RWPE2 (cell line): ENCODE data around the gene ATP6V0D1.
A peak's percentile ranks its signal among the peaks of the same experiment; 100 is the strongest.

Experiments used
- ATAC-seq: fragments of 200-7000 bp; cut with Tn5 transposase; 3 replicates; pipeline ENCODE4 v1.9.1; 2021; ENCODE audit warnings: low read depth
- DNase-seq: peaks from one replicate; pipeline ENCODE4 v3.0.0-alpha.2; 2020; ENCODE audit warnings: low spot score
- H3K27ac ChIP-seq: fragments of 450-650 bp; 2 replicates; pipeline ENCODE4 v1.5.1; 2017; ENCODE audit warnings: mild to moderate bottlenecking; ENCODE audit not compliant: poor library complexity, severe bottlenecking
- H3K27me3 ChIP-seq: fragments of 250-450 bp; sonication (Bioruptor Pico); 2 replicates; pipeline ENCODE4 v1.5.1; 2021; ENCODE audit warnings: mild to moderate bottlenecking, moderate library complexity; ENCODE audit not compliant: insufficient read depth, poor library complexity, severe bottlenecking
- H3K36me3 ChIP-seq: fragments of 250-450 bp; sonication (Bioruptor Pico); 2 replicates; pipeline ENCODE4 v1.5.1; 2020; ENCODE audit warnings: low read depth, mild to moderate bottlenecking, moderate library complexity
- H3K4me1 ChIP-seq: fragments of 250-450 bp; sonication (Bioruptor Pico); 2 replicates; pipeline ENCODE4 v1.5.1; 2021; ENCODE audit warnings: mild to moderate bottlenecking, moderate library complexity; ENCODE audit not compliant: insufficient read depth, poor library complexity, severe bottlenecking
- H3K4me3 ChIP-seq: fragments of 250-450 bp; sonication (Bioruptor Pico); 2 replicates; pipeline ENCODE4 v1.5.1; 2021; ENCODE audit warnings: mild to moderate bottlenecking, moderate library complexity; ENCODE audit not compliant: severe bottlenecking
- H3K9me3 ChIP-seq: fragments of 250-450 bp; sonication (Bioruptor Pico); 2 replicates; pipeline ENCODE4 v1.5.1; 2021; ENCODE audit warnings: mild to moderate bottlenecking, moderate library complexity; ENCODE audit not compliant: severe bottlenecking
- CTCF ChIP-seq: fragments of 450-650 bp; IDR thresholded peaks from one replicate; pipeline ENCODE4 v1.5.1; 2017; ENCODE audit warnings: mild to moderate bottlenecking, moderate library complexity; ENCODE audit not compliant: poor library complexity, severe bottlenecking

Gene ATP6V0D1

GRCh38 chr16:67407788-67408452 lies 73.0 kb downstream of the ATP6V0D1 start:
- H3K4me1 ChIP-seq: peaks cover 35% of the 10 kb centered on the region
- H3K27me3 ChIP-seq: no peaks in the 10 kb centered on the region
- no peak for ATAC-seq
- no peak for DNase-seq
- H3K4me3 ChIP-seq: no peak overlapping the region
- H3K9me3 ChIP-seq: no peaks in the 10 kb centered on the region
- H3K36me3 ChIP-seq: no peaks in the 10 kb centered on the region
- no peak overlapping the region for H3K27ac ChIP-seq
- TF ChIP-seq CTCF: no peak

- ATAC-seq: no peak
- H3K27ac ChIP-seq: peak overlapping the region; percentile 86
- no peak for TF ChIP-seq CTCF
- H3K27me3 ChIP-seq: no peaks in the 10 kb centered on the region
- no peak overlapping the region for H3K4me3 ChIP-seq
- no peaks in the 10 kb centered on the region for H3K36me3 ChIP-seq
- H3K4me1 ChIP-seq: peaks cover 35% of the 10 kb centered on the region
- DNase-seq: no peak
- H3K9me3 ChIP-seq: no peaks in the 10 kb centered on the region
Observed at GRCh38 chr16:67407176-67407787, 73.7 kb downstream of the ATP6V0D1 start.

GRCh38 chr16:67406111-67406971 lies 74.6 kb downstream of the ATP6V0D1 start:
- no peak overlapping the region for H3K4me3 ChIP-seq
- peak overlapping the region; percentile 86 for H3K27ac ChIP-seq
- ATAC-seq: peak; percentile 50

GRCh38 chr16:67405336-67405735 lies 75.6 kb downstream of the ATP6V0D1 start:
- Histone ChIP-seq H3K9me3 (no peaks in the 10 kb centered on the region), H3K36me3 (no peaks in the 10 kb centered on the region), H3K27me3 (no peaks in the 10 kb centered on the region), H3K4me1 (peaks cover 35% of the 10 kb centered on the region), H3K27ac (peak overlapping the region; percentile 86), H3K4me3 (no peak overlapping the region)
- no peak for TF ChIP-seq CTCF
- DNase-seq (no peak), ATAC-seq (no peak)

More at GRCh38 chr16:67406111-67406971, 74.6 kb downstream of the ATP6V0D1 start:
- DNase-seq: no peak
- Histone ChIP-seq H3K4me1 (peaks cover 35% of the 10 kb centered on the region), H3K9me3 (no peaks in the 10 kb centered on the region), H3K36me3 (no peaks in the 10 kb centered on the region), H3K27me3 (no peaks in the 10 kb centered on the region)
- no peak for TF ChIP-seq CTCF
